K562 (cell line): Measurements from ENCODE around the gene ERGIC1.

Experiments used
- EP300 ChIP-seq: IDR thresholded peaks from 2 replicates; pipeline ENCODE4 v1.6.1; 2012; ENCODE audit warnings: low read length, improper control_type of control experiment
- JUN ChIP-seq, 2 experiments: sonication (generic) in 1 of 2; formaldehyde crosslinking in 1 of 2; IDR thresholded peaks; 2 replicates each; pipeline versions ENCODE4 v1.6.1 to v1.8.0; 2012 to 2022; ENCODE audit warnings: borderline replicate concordance in 2 of 2, mild to moderate bottlenecking in 2 of 2, improper control_type of control experiment in 1 of 2, low read depth in 1 of 2, low read length in 1 of 2, missing genetic modification reagents in 1 of 2
- POLR2A ChIP-seq: fragments of 450-650 bp; conservative IDR thresholded peaks from 2 replicates; pipeline ENCODE4 v1.6.1; 2016
- POLR2AphosphoS2 ChIP-seq: IDR thresholded peaks from 2 replicates; pipeline ENCODE4 v1.6.1; 2012; ENCODE audit warnings: low read length, improper control_type of control experiment
- RNF2 ChIP-seq: sonication (generic); IDR thresholded peaks from 2 replicates; pipeline ENCODE4 v1.6.1; 2016
- TF ChIP-seq, protein P1 (sequence below), 3 experiments: IDR thresholded peaks in 2 of 3; conservative IDR thresholded peaks in 1 of 3; 2 replicates each; pipeline ENCODE4 v1.5.1; 2011 to 2012; ENCODE audit warnings: low read length in 3 of 3, mild to moderate bottlenecking in 3 of 3, control low read depth in 2 of 3, improper control_type of control experiment in 1 of 3, inconsistent platforms in 1 of 3, low read depth in 1 of 3, mixed read lengths in 1 of 3, moderate library complexity in 1 of 3; ENCODE audit not compliant: insufficient read depth in 2 of 3
- TF ChIP-seq, protein P2 (sequence below): IDR thresholded peaks from 2 replicates; pipeline ENCODE4 v1.6.1; 2016; ENCODE audit warnings: missing genetic modification characterization, missing compliant biosample characterization
- TF ChIP-seq, protein P3 (sequence below), 2 experiments: fragments of 200-800 bp in 1 of 2; sonication (Bioruptor generic) in 1 of 2; sonication (generic) in 1 of 2; formaldehyde crosslinking in 1 of 2; IDR thresholded peaks in 1 of 2; conservative IDR thresholded peaks in 1 of 2; 2 replicates each; pipeline versions ENCODE4 v1.5.0 to v1.6.1; 2016 to 2020; ENCODE audit warnings: missing compliant biosample characterization in 1 of 2, missing genetic modification characterization in 1 of 2, missing genetic modification reagents in 1 of 2

DNA sequence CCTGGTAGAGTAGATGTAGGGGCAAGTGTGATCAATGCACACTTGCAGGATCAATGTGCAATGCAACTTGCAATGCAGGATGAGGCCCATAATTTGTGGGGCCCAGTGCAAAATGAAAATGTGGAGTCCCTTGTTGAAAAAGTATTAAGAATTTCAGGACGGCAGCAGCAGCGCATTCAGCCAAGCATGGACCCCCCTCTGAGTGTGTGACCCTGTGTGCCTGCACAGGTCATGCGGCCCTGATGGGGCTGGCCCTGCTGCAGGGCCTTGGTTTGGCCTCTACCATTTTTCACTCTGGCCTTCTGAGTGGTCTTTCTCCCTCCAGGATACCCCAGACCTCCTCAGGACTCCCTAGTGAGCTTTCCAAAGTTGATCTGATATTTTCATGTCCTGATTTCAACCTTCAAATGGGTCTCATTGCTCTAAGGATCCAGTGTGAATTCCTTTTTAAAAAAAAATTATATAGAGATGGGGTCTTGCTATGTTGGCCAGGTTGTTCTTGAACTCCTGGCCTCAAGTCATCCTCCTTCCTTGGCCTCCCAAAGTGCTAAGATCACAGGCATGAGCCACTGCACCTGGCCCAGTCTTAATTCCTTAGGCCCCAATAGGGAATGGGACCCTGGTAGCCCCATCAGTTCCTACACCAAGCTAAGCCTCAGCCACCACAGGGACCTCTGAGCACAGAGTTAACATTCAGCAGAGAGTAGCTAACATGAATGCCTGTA lies 4.3 kb downstream of the ERGIC1 start:
- TF ChIP-seq EP300, result no peak
- TF ChIP-seq JUN (IDR thresholded peaks at IDR 0.05; ENCODE audit: borderline replicate concordance, low read depth, low read length), result no peak
- no peak for TF ChIP-seq JUN (CRISPR knock-in tag; IDR thresholded peaks at IDR 0.05; ENCODE audit: borderline replicate concordance)
- TF ChIP-seq, protein P1, sequence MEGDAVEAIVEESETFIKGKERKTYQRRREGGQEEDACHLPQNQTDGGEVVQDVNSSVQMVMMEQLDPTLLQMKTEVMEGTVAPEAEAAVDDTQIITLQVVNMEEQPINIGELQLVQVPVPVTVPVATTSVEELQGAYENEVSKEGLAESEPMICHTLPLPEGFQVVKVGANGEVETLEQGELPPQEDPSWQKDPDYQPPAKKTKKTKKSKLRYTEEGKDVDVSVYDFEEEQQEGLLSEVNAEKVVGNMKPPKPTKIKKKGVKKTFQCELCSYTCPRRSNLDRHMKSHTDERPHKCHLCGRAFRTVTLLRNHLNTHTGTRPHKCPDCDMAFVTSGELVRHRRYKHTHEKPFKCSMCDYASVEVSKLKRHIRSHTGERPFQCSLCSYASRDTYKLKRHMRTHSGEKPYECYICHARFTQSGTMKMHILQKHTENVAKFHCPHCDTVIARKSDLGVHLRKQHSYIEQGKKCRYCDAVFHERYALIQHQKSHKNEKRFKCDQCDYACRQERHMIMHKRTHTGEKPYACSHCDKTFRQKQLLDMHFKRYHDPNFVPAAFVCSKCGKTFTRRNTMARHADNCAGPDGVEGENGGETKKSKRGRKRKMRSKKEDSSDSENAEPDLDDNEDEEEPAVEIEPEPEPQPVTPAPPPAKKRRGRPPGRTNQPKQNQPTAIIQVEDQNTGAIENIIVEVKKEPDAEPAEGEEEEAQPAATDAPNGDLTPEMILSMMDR (IDR thresholded peaks at IDR 0.05 in 2 of 3, conservative IDR thresholded peaks at IDR 0.05 in 1 of 3; ENCODE audit: insufficient read depth in 2 of 3, low read depth in 1 of 3, low read length in 3 of 3), result no peak
- TF ChIP-seq, protein P2, sequence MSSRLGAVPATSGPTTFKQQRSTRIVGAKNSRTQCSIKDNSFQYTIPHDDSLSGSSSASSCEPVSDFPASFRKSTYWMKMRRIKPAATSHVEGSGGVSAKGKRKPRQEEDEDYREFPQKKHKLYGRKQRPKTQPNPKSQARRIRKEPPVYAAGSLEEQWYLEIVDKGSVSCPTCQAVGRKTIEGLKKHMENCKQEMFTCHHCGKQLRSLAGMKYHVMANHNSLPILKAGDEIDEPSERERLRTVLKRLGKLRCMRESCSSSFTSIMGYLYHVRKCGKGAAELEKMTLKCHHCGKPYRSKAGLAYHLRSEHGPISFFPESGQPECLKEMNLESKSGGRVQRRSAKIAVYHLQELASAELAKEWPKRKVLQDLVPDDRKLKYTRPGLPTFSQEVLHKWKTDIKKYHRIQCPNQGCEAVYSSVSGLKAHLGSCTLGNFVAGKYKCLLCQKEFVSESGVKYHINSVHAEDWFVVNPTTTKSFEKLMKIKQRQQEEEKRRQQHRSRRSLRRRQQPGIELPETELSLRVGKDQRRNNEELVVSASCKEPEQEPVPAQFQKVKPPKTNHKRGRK (tag), result no peak
- no peak for TF ChIP-seq POLR2A
- no peak for TF ChIP-seq POLR2AphosphoS2
- TF ChIP-seq, protein P3, sequence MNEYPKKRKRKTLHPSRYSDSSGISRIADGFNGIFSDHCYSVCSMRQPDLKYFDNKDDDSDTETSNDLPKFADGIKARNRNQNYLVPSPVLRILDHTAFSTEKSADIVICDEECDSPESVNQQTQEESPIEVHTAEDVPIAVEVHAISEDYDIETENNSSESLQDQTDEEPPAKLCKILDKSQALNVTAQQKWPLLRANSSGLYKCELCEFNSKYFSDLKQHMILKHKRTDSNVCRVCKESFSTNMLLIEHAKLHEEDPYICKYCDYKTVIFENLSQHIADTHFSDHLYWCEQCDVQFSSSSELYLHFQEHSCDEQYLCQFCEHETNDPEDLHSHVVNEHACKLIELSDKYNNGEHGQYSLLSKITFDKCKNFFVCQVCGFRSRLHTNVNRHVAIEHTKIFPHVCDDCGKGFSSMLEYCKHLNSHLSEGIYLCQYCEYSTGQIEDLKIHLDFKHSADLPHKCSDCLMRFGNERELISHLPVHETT (CRISPR knock-in tag; conservative IDR thresholded peaks at IDR 0.05 in 1 of 2, IDR thresholded peaks at IDR 0.05 in 1 of 2), result no peak
- no peak for TF ChIP-seq RNF2
